Chondrocyte (in vitro differentiated cells): Measurements from ENCODE around the gene CPVL. TPM values are rescaled to one million over a fixed set of nuclear protein-coding genes. Genes with fewer than 3 reads are reported as not detected.

Experiments used
- DNase-seq: peaks from one replicate; pipeline ENCODE4 v3.0.0; 2021; ENCODE audit warnings: mixed read lengths, low spot score
- H3K27ac Mint-ChIP-seq: one replicate; pipeline ENCODE4 v1.8.0; 2021; ENCODE audit warnings: mild to moderate bottlenecking, moderate library complexity, mixed read lengths; ENCODE audit not compliant: unreplicated experiment
- H3K27me3 Mint-ChIP-seq: 2 replicates; pipeline ENCODE4 v1.8.0; 2021; ENCODE audit warnings: low read depth, mixed read lengths
- H3K36me3 Mint-ChIP-seq: 2 replicates; pipeline ENCODE4 v1.8.0; 2021; ENCODE audit warnings: low read depth, mixed read lengths
- H3K4me1 Mint-ChIP-seq: 2 replicates; pipeline ENCODE4 v1.8.0; 2021; ENCODE audit warnings: low read depth, mild to moderate bottlenecking, mixed read lengths
- H3K4me3 Mint-ChIP-seq: one replicate; pipeline ENCODE4 v1.8.0; 2021; ENCODE audit warnings: mild to moderate bottlenecking, moderate library complexity, mixed read lengths; ENCODE audit not compliant: unreplicated experiment
- H3K9me3 Mint-ChIP-seq: 2 replicates; pipeline ENCODE4 v1.8.0; 2021; ENCODE audit warnings: low read depth, mixed read lengths
- CTCF ChIP-seq: fragments of 200-600 bp; sonication (generic); IDR thresholded peaks from 2 replicates; pipeline ENCODE4 v1.5.0; 2021; ENCODE audit warnings: antibody characterized with exemption, mild to moderate bottlenecking, moderate library complexity
- total RNA-seq: library from RNA; stranded (reverse); gene quantifications from 3 replicates; pipeline ENCODE4 v1.2.1, GENCODE V29; 2021

Gene CPVL
- total RNA-seq, 1 donor from 2014 or later = 4.9 TPM

- Mint-ChIP-seq H3K4me3 (no peak overlapping the region), H3K4me1 (no peaks in the 10 kb centered on the region), H3K36me3 (no peaks in the 10 kb centered on the region), H3K27me3 (no peaks in the 10 kb centered on the region), H3K9me3 (no peaks in the 10 kb centered on the region), H3K27ac (no peak overlapping the region)
- no peak for DNase-seq
- TF ChIP-seq CTCF = no peak
These were observed 22.6 kb downstream of the CPVL start for GRCh38 chr7:29123626-29124190.

- H3K9me3 Mint-ChIP-seq = no peaks in the 10 kb centered on the region
- H3K4me3 Mint-ChIP-seq = no peak overlapping the region
- H3K27ac Mint-ChIP-seq = no peak overlapping the region
- no peaks in the 10 kb centered on the region for H3K36me3 Mint-ChIP-seq
- H3K4me1 Mint-ChIP-seq = no peaks in the 10 kb centered on the region
- no peak for TF ChIP-seq CTCF
- DNase-seq = no peak
- no peaks in the 10 kb centered on the region for H3K27me3 Mint-ChIP-seq
These were observed 23.6 kb downstream of the CPVL start for GRCh38 chr7:29122759-29123158.

- Mint-ChIP-seq H3K4me1 (no peaks in the 10 kb centered on the region), H3K4me3 (no peak overlapping the region), H3K36me3 (no peaks in the 10 kb centered on the region), H3K27me3 (no peaks in the 10 kb centered on the region), H3K27ac (no peak overlapping the region), H3K9me3 (no peaks in the 10 kb centered on the region)
- no peak for TF ChIP-seq CTCF
- no peak for DNase-seq
These were observed 24.3 kb downstream of the CPVL start for GRCh38 chr7:29122081-29122480.

- Mint-ChIP-seq H3K36me3 (no peaks in the 10 kb centered on the region), H3K4me3 (no peak overlapping the region), H3K4me1 (peaks cover 4% of the 10 kb centered on the region), H3K27ac (no peak overlapping the region), H3K27me3 (no peaks in the 10 kb centered on the region), H3K9me3 (no peaks in the 10 kb centered on the region)
- TF ChIP-seq CTCF = no peak
- no peak for DNase-seq
These were observed 25.4 kb downstream of the CPVL start for GRCh38 chr7:29120955-29121354.

- Mint-ChIP-seq H3K27me3 (no peaks in the 10 kb centered on the region), H3K27ac (no peak overlapping the region), H3K9me3 (no peaks in the 10 kb centered on the region), H3K36me3 (no peaks in the 10 kb centered on the region), H3K4me1 (peaks cover 4% of the 10 kb centered on the region), H3K4me3 (no peak overlapping the region)
- no peak for DNase-seq
- TF ChIP-seq CTCF = no peak
These were observed 26.8 kb downstream of the CPVL start for GRCh38 chr7:29119538-29119937.
